Measurements from ENCODE around the gene ZNF653. TPM values are rescaled to one million over a fixed set of nuclear protein-coding genes. Genes with fewer than 3 reads are reported as not detected.

The ZNF653 gene
- total RNA-seq, 6 experiments from 2014 or later = 2.7 to 7.0 (median 3.9) TPM

DNA sequence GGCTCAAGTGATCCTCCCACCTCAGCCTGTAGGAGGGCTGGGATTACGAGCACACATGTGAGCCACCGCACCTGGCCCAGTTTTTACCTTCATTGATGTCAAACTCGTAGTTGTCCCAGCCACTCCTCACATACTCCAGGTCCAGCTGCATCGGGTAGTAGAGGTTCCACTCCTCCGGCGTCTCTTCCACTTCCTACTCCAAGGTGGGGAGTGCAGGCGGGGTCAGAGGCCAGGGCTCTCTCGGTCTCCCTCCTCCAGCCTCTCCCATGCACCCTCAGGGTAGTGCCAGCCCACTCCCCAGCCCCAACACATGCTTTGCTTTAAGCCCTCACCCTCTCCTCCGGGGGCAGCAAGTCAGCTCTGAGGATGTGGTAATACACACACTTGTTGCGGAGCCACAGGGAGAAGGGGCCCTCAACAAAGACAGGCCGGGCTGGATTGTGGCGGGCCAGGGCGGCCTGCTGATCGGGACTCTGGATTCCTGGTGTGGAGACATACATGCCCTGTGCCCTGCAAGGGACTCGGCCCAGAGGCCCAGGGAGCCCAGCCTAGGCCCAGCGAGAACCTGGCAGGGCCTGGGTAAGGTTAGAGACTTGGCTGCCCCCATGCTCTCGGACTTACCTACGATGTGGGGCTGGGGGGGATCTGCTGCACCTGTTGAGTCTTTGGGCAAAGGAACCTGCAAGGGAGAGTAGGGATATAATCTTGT is 1.9 kb upstream of the ZNF653 start:
- Histone ChIP-seq H3K4me3 (no peak overlapping the region), H3K27me3 (no peaks in the 10 kb centered on the region), H3K9me3 (no peaks in the 10 kb centered on the region), H3K4me1 (peaks cover 0 to 11% (median 0%) of the 10 kb centered on the region in 4 donors), H3K36me3 (peaks cover 0 to 10% (median 2%) of the 10 kb centered on the region in 4 donors), H3K27ac (no peak overlapping the region)
- no peak for TF ChIP-seq POLR2A (IDR thresholded peaks at IDR 0.05)
- TF ChIP-seq, protein P1, sequence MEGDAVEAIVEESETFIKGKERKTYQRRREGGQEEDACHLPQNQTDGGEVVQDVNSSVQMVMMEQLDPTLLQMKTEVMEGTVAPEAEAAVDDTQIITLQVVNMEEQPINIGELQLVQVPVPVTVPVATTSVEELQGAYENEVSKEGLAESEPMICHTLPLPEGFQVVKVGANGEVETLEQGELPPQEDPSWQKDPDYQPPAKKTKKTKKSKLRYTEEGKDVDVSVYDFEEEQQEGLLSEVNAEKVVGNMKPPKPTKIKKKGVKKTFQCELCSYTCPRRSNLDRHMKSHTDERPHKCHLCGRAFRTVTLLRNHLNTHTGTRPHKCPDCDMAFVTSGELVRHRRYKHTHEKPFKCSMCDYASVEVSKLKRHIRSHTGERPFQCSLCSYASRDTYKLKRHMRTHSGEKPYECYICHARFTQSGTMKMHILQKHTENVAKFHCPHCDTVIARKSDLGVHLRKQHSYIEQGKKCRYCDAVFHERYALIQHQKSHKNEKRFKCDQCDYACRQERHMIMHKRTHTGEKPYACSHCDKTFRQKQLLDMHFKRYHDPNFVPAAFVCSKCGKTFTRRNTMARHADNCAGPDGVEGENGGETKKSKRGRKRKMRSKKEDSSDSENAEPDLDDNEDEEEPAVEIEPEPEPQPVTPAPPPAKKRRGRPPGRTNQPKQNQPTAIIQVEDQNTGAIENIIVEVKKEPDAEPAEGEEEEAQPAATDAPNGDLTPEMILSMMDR (IDR thresholded peaks at IDR 0.05) = no peak
- intact Hi-C loops (cut with DNase I) = no loop called here
- WGBS (ENCODE audit: insufficient coverage, low coverage, low lambda C conversion rate, missing lambda C conversion rate) = 100% methylated on average over 4 of the region's 18 CpGs
- ATAC-seq = no peak
- DNase-seq = no peak

DNA sequence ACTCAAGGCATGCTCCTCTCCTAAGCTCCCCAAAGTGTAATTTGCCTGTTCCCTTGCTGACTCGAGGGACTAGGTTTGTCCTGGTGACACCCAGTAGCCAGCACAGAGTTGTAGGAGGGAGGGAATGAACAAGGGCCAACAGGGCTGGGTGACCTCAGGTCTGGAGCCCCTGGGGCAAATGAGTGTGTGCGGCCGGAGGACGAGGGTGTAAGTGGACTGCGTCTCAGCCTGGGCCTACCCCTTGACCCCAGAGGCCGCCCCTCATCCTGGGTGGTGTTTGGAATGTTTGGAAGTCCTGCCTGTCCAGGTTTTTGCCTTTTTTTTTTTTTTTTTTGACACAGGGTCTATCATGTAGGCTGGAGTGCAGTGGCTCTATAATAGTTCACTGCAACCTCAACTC is 1.3 kb upstream of the ZNF653 start:
- Histone ChIP-seq H3K4me1 (peaks cover 0 to 11% (median 0%) of the 10 kb centered on the region in 4 donors), H3K4me3 (no peak overlapping the region), H3K36me3 (peaks cover 0 to 4% (median 2%) of the 10 kb centered on the region in 4 donors), H3K27me3 (no peaks in the 10 kb centered on the region), H3K9me3 (no peaks in the 10 kb centered on the region), H3K27ac (no peak overlapping the region)
- WGBS (ENCODE audit: insufficient coverage, low coverage, low lambda C conversion rate, missing lambda C conversion rate) = 88% methylated on average over 1 of the region's 6 CpGs
- DNase-seq = no peak
- no peak for ATAC-seq
- intact Hi-C loops (cut with DNase I) = no loop called here
- TF ChIP-seq, protein P1 (IDR thresholded peaks at IDR 0.05) = no peak
- TF ChIP-seq POLR2A (IDR thresholded peaks at IDR 0.05) = no peak

DNA sequence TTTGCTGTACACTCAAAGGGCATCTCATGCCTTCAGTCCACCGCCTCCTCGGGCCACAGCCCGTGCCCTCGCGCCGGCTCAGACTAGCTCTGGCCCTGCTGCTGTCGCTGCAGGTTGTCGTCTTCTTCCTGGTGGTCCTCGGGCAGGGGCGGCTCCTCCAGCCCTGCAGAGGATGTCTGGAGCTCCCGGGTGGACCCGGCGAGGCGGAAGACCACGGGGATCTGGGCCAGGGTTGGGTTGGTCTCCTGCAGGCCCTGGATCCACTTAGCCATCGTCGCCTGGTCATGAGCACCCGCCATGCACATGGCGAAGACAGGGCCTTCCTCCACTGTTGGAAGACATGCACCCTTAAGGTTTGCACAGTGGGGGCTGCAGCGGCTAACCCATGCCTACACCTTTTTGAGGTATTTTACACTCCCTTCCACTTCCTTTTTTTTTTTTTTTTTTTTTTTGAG is 489 bp upstream of the ZNF653 start:
- ATAC-seq (peak; percentile 41 to 53 (median 49)), DNase-seq (peak in 2 of 3 donors; percentile 56 to 67)
- peak overlapping the region; percentile 74 to 88 (median 81) for H3K27ac ChIP-seq
- TF ChIP-seq, protein P1 (IDR thresholded peaks at IDR 0.05) = no peak
- TF ChIP-seq POLR2A (IDR thresholded peaks at IDR 0.05) = no peak
- H3K36me3 ChIP-seq = peaks cover 0 to under 1% (median 0%) of the 10 kb centered on the region in 4 donors
- intact Hi-C loops (cut with DNase I) = no loop called here
- no peaks in the 10 kb centered on the region for H3K9me3 ChIP-seq
- H3K27me3 ChIP-seq = no peaks in the 10 kb centered on the region
- peaks cover 0 to 11% (median 0%) of the 10 kb centered on the region in 4 donors for H3K4me1 ChIP-seq
- 80% methylated on average over 1 of the region's 20 CpGs for WGBS (ENCODE audit: insufficient coverage, low coverage, low lambda C conversion rate, missing lambda C conversion rate)
- H3K4me3 ChIP-seq = peak overlapping the region; percentile 73 to 89 (median 86)

DNA sequence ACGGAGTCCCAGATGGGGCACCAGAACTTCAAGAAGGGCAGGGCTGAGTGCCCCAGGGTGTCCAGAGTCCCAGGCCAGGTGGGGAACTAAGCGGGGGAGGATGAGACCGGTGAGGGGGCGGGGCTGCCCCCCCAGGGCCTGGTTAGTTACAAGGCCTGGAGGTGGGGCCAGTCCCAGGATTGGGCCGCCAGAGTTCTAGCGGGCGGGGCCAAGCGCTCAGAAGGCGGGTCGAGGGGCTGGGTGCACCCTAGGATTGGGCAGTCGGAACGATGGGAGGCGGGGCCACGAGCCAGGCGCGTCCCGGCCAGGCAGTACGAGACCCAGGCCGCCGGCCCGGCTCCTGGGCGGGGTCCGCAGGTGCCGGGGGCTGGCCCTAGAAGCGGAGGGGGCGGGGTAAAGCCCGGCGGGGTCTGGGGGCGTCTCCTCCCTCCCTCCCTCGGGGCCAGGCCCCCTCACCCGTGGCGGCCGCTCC is 571 bp downstream of the ZNF653 start:
- WGBS (ENCODE audit: insufficient coverage, low coverage, low lambda C conversion rate, missing lambda C conversion rate) = 13% methylated on average over 2 of the region's 33 CpGs
- H3K27me3 ChIP-seq = no peaks in the 10 kb centered on the region
- ATAC-seq (peak; percentile 92 to 98 (median 94)), DNase-seq (peak; percentile 99)
- peak overlapping the region; percentile 74 to 88 (median 81) for H3K27ac ChIP-seq
- peak overlapping the region; percentile 73 to 89 (median 86) for H3K4me3 ChIP-seq
- intact Hi-C loops (cut with DNase I) = no loop called here
- H3K36me3 ChIP-seq = no peaks in the 10 kb centered on the region
- H3K9me3 ChIP-seq = no peaks in the 10 kb centered on the region
- H3K4me1 ChIP-seq = peaks cover 0 to 11% (median 0%) of the 10 kb centered on the region in 4 donors
- TF ChIP-seq POLR2A (IDR thresholded peaks at IDR 0.05) = no peak
- TF ChIP-seq, protein P1 (IDR thresholded peaks at IDR 0.05) = no peak

All from right lobe of liver (tissue), 6 donors.